C1 segment of cervical spinal cord (tissue), 14 donors: ENCODE data around the gene SLC35E2B.
A peak's percentile ranks its signal among the peaks of the same experiment; 100 is the strongest.
"Not testable (repeated sequence)": the region's sequence is repeated elsewhere in the genome, so short reads cannot be mapped to it uniquely, and the experiment has no call there.

Source experiments
- DNase-seq, 14 donors: peaks; one replicate each; lab custom pipeline; 2025; lab: John Stamatoyannopoulos, UW

SLC35E2B gene

DNA sequence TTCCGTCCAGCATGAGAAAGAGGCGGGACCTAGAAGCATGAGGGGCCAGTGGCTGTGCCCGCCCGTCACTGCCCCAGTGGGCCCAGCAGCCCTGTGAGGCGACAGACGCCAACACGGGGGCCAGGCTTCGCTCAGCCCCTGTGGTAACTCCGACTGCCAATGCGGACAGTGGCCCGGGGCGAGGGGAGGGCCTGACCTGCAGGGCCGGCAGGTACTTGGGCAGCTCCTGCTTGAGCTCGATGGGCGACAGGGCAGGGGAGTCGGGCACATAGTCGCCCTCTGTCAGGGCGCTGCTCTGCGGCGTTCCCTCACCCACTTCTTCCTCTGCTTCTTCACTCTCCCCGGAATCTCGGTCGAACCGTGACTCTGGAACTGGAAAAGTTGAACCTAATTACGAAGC, 52.5 kb downstream of the SLC35E2B start:
- not testable (repeated sequence) for DNase-seq

- DNase-seq, result not testable (repeated sequence)
Measured at GRCh38 chr1:1639368-1639767, 53.2 kb downstream of the SLC35E2B start.

DNA sequence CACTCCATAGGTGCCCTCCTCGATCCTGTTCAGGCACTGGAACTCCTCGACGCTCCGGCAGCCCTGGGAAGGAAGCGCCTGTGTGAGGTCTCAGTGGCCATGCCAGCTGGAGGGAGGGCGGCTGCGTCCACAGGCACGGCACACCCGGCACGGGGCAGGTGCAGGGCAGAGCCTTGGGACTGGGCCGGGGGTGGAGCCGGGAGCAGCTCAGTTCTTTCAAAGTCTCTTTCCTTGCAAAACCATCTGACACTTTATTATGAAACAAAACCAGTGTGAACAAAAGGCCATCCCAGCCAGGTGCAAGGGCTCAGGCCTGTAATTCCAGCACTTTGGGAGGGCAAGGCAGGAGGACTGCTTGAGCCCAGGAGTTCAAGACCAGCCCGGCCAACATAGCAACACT, 54.1 kb downstream of the SLC35E2B start:
- DNase-seq, result not testable (repeated sequence)

DNA sequence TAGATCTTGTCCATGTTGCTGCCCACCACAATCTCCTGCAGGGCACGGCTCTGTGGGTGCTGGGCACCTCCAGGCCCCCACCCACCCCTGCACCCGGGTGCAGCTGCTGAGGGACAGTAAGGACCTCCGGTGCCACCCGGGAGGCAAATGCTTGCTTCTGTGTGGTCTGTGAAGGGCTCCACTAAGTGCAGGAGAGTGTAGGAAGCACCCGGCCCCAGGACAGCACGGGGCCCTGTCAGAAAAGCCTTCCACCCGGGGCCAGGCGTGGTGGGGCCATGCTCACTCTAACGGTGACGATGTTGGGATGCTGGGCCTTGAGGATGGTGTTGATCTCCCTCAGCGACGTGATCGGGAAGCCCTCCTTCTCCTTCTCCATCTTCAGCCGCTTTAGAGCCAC, 55.1 kb downstream of the SLC35E2B start:
- not testable (repeated sequence) for DNase-seq

GRCh38 chr1:1636621-1637478, 55.7 kb downstream of the SLC35E2B start:
- DNase-seq, result not testable (repeated sequence)

DNA sequence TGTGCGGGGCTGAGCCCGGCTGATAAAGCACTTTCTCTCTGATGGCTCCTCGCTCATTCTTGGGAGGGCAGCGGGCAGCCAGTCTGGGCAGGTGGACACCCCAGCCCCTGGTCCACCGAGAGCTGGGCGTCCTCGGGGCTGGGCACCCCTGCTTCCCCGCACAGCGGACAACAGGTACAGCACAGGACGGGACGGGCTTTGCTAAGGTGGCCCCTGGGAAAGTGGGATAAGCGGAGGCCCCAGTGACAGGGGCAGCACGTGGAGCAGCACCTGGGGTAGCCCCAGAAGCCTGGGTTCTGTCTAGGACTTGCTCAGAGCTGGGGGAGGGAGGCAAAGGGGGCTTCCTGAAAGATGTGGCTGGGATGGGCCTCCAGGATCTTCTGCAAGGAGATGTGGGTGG, 58.0 kb downstream of the SLC35E2B start:
- not testable (repeated sequence) for DNase-seq

GRCh38 chr1:1633409-1633808, 59.2 kb downstream of the SLC35E2B start:
- DNase-seq, result not testable (repeated sequence)

GRCh38 chr1:1631782-1632420, 60.7 kb downstream of the SLC35E2B start, which contains the start of gene MMP23B:
Gene MMP23B (plus strand): TSS chr1:1632173. CDS start chr1:1632219, 46 bp downstream.
- no peak for DNase-seq

GRCh38 chr1:1630965-1631781, 61.4 kb downstream of the SLC35E2B start:
- peak in 5 of 14 donors; percentile 3 to 49 (median 12) for DNase-seq

DNA sequence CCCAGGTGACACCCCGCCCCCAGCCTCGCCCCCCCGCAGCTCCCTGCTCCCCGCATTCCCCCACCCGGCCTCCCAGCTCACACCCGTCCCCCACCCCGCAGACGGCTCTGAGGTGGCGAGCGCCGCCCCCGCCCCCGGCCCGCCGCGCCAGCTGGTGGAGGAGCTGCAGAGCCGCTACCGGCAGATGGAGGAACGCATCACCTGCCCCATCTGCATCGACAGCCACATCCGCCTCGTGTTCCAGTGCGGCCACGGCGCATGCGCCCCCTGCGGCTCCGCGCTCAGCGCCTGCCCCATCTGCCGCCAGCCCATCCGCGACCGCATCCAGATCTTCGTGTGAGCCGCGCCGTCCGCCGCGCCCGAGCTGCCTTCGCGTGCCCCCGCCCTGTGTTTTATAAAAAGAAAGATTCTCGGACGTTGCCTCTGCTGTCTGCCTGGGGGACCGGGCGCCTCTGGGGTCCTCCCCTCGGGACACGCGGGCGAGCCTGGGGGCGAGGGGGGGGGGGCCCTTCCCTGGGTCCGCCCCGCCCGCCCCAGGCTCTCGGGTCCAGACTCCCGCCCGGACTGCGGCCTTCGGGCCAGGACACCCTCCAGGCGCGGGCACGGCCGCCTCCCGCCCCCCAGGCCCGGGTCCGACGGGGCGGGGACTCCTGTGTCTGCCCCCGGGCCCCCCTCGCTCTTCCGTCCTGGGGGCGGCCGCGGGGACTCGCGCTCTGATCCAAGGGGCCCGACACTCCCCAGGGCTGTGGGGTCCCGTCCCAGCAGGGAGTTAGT, 62.2 kb downstream of the SLC35E2B start:
- no peak for DNase-seq

GRCh38 chr1:1629430-1630190, 63.0 kb downstream of the SLC35E2B start:
- DNase-seq, result no peak

- DNase-seq, result no peak
Measured at GRCh38 chr1:1628754-1629429, 63.7 kb downstream of the SLC35E2B start.

DNA sequence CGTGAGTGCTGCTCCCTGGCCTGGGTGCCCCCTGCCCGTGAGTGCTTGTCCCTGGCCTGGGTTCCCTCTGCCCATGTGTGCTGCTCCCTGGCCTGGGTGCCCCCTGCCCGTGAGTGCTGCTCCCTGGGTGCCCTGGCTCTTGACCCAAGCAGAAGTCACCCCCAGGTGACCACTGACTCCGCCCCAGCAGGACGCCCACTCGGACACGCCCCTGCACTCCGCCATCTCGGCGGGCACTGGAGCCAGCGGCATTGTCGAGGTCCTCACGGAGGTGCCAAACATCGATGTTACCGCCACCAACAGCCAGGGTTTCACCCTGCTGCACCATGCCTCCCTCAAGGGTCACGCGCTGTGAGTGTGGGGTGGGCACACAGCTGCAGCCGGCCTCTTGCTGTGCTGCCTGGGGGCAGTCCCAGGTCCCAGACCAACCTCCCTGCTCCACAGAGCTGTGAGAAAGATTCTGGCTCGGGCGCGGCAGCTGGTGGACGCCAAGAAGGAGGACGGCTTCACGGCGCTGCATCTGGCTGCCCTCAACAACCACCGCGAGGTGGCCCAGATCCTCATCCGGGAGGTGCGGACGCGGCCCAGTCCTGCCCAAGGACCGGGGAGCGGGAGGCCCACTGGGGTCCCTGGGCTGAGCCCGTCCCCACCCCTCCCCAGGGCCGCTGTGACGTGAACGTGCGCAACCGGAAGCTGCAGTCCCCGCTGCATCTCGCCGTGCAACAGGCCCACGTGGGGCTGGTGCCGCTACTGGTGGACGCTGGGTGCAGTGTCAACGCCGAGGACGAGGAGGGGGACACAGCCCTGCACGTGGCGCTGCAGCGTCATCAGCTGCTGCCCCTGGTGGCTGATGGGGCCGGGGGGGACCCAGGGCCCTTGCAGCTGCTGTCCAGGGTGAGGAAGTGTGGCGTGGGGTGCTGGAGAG, 64.5 kb downstream of the SLC35E2B start:
- no peak for DNase-seq

DNA sequence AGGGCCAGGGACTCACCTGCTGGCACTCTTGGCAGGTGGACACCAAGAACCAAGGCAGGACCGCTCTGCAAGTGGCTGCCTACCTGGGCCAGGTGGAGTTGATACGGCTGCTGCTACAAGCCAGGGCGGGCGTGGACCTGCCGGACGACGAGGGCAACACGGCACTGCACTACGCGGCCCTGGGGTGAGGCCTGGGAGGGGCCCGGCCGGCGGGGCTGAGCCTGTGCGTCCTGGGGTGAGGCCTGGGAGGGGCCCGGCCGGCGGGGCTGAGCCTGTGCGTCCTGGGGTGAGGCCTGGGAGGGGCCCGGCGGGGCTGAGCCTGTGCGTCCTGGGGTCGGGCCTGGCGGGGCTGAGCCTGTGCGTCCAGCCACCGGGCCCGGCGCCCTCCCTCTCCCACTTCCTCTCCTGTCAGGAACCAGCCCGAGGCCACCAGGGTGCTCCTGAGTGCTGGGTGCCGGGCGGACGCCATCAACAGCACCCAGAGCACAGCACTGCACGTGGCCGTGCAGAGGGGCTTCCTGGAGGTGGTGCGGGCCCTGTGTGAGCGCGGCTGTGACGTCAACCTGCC, 65.2 kb downstream of the SLC35E2B start:
- no peak for DNase-seq

GRCh38 chr1:1626207-1627141, 66.1 kb downstream of the SLC35E2B start:
- DNase-seq, result no peak

- no peak for DNase-seq
Measured at GRCh38 chr1:1625824-1626206, 66.8 kb downstream of the SLC35E2B start.

GRCh38 chr1:1625404-1625775, 67.2 kb downstream of the SLC35E2B start:
- DNase-seq, result no peak
